ENCODE data around the gene PFKL. TPM values are rescaled to one million over a fixed set of nuclear protein-coding genes. Genes with fewer than 3 reads are reported as not detected.

Gene PFKL
- total RNA-seq, 1 donor from 2014 or later: 101 TPM

DNA sequence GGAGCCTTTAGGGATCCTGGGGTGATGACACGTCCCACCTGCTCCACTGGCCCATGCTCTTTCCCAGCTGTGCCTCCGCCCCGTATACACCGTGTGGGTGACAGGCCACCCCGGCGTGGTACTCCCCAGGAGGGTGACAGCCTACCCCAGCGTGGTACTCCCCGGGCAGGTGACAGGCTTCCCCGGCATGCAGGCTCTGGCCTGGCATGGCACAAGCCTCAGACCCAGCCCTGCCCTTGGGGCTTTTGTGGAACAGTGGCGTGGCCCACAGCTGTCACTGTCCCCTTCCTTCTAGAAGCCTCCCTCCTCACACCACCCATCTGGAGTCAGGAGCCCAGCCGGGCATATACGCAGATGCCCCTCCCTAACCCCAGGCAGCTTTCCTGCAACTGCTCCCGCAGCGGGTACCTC is 4.7 kb upstream of the PFKL start:
- Histone ChIP-seq H3K9me3 (no peaks in the 10 kb centered on the region), H3K27me3 (no peaks in the 10 kb centered on the region), H3K4me3 (no peak overlapping the region), H3K36me3 (no peaks in the 10 kb centered on the region), H3K27ac (no peak overlapping the region), H3K4me1 (peaks cover 16% of the 10 kb centered on the region)
- TF ChIP-seq CTCF (IDR thresholded peaks at IDR 0.05): no peak
- no peak for ATAC-seq
- intact Hi-C loops (cut with DNase I): no loop called here
- no peak for DNase-seq

DNA sequence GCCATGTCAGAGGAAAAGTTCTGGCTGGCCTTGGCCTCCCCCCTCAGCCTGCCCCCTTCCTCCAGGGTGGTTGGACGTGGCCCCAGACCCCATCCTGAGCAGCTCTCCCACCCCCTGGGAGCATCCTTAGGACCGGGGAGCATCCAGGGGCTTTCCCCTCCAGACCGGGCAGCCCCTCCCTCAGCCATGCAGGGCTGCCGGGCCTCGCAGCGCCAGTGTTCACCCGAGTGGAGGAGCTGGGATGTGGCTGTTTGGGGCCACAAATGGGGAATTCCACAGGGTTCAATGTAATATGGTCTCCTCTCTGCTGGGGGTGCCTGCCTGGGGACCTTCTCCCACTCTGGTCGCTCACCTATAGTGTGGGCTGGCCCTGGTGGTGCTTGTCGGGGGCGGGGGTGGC is 4.2 kb upstream of the PFKL start:
- no peak overlapping the region for H3K4me3 ChIP-seq
- peaks cover 16% of the 10 kb centered on the region for H3K4me1 ChIP-seq
- H3K27ac ChIP-seq: no peak overlapping the region
- DNase-seq: no peak
- H3K9me3 ChIP-seq: no peaks in the 10 kb centered on the region
- ATAC-seq: no peak
- no peak for TF ChIP-seq CTCF (IDR thresholded peaks at IDR 0.05)
- H3K27me3 ChIP-seq: no peaks in the 10 kb centered on the region
- intact Hi-C loops (cut with DNase I): no loop called here
- H3K36me3 ChIP-seq: no peaks in the 10 kb centered on the region

DNA sequence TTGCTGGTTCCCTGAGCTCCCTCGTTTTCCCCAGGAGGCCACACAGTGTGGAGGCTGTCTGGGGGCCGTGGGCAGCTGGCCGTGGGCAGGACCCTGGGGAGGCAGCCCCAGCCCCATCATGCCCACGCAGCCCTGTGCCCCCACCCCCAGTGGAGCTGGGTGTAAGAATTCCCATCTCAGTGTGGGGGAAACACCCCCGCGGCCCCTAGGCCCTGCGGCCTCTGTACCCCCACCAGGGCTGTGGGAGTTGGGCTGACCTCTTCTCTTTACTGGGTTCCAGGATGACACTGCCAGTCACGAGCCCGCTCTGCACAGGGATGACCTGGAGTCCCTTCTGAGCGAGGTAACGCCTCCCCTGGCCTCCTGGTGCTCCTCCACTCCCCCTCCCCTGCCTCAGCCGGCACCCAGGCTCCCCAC is 3.7 kb upstream of the PFKL start:
- Histone ChIP-seq H3K9me3 (no peaks in the 10 kb centered on the region), H3K4me3 (no peak overlapping the region), H3K27ac (no peak overlapping the region), H3K27me3 (no peaks in the 10 kb centered on the region), H3K4me1 (peaks cover 20% of the 10 kb centered on the region), H3K36me3 (no peaks in the 10 kb centered on the region)
- intact Hi-C loops (cut with DNase I): no loop called here
- no peak for DNase-seq
- no peak for ATAC-seq
- TF ChIP-seq CTCF (IDR thresholded peaks at IDR 0.05): no peak

- no peaks in the 10 kb centered on the region for H3K9me3 ChIP-seq
- peaks cover 28% of the 10 kb centered on the region for H3K4me1 ChIP-seq
- no peak overlapping the region for H3K4me3 ChIP-seq
- no peak for TF ChIP-seq CTCF (IDR thresholded peaks at IDR 0.05)
- no peaks in the 10 kb centered on the region for H3K27me3 ChIP-seq
- no peak for ATAC-seq
- intact Hi-C loops (cut with DNase I): no loop called here
- no peak overlapping the region for H3K27ac ChIP-seq
- no peaks in the 10 kb centered on the region for H3K36me3 ChIP-seq
- DNase-seq: no peak
These were observed 2.9 kb upstream of the PFKL start for GRCh38 chr21:44296916-44297315.

DNA sequence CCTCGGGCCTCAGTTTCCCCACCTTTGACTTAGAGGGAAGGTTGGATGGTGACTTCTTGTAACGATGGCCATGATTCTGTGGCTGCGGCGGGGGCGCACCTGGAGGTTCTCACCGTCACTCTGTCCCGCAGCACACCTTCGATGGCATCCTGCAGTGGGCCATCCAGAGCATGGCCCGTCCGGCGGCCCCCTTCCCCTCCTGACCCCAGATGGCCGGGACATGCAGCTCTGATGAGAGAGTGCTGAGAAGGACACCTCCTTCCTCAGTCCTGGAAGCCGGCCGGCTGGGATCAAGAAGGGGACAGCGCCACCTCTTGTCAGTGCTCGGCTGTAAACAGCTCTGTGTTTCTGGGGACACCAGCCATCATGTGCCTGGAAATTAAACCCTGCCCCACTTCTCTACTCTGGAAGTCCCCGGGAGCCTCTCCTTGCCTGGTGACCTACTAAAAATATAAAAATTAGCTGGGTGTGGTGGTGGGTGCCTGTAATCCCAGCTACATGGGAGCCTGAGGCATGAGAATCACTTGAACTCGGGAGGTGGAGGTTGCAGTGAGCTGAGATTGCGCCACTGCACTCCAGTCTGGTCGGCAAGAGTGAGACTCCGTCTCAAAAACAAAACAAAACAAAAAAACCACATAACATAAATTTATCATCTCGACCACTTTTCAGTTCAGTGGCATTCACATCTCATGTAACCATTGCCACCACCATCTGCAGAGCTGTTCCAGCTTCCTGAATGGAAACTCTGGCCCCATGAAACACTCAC is 2.1 kb upstream of the PFKL start:
- Histone ChIP-seq H3K27me3 (no peaks in the 10 kb centered on the region), H3K36me3 (no peaks in the 10 kb centered on the region), H3K4me3 (no peak overlapping the region), H3K9me3 (no peaks in the 10 kb centered on the region), H3K27ac (no peak overlapping the region), H3K4me1 (peaks cover 36% of the 10 kb centered on the region)
- DNase-seq (peak; percentile 91), ATAC-seq (peak; percentile 67)
- intact Hi-C loops (cut with DNase I): no loop called here
- peak; percentile 81 for TF ChIP-seq CTCF (IDR thresholded peaks at IDR 0.05)

Measured in upper lobe of right lung (tissue), 1 donor.